Caki2 (cell line): ENCODE results near the gene OR3A2. TPM values are rescaled to one million over a fixed set of nuclear protein-coding genes. Genes with fewer than 3 reads are reported as not detected.
"Not testable (repeated sequence)": the region's sequence is repeated elsewhere in the genome, so short reads cannot be mapped to it uniquely, and the experiment has no call there.

Source experiments
- DNase-seq: peaks from one replicate; pipeline ENCODE4 v3.0.0-alpha.2; 2015; ENCODE audit warnings: low read depth
- in situ Hi-C: cut with HindIII; loops from 2 replicates; pipeline ENCODE4 v1.10.0; 2016; ENCODE audit warnings: low sequenced_read_pairs, low pct_unique_long_range_greater_than_20kb, mixed read lengths
- total RNA-seq: library from RNA; depleted of rRNA; stranded (reverse); fragments of >200 nt; shearing (Covaris generic); gene quantifications from 2 replicates; pipeline ENCODE4 v1.2.3, GENCODE V29; 2014; ENCODE audit warnings: low replicate concordance

OR3A2 gene
- total RNA-seq, 1 experiment from 2014 or later = not detected

GRCh38 chr17:3316836-3317235 is 69.3 kb downstream of the OR3A2 start:
- no peak for DNase-seq
- in situ Hi-C loops = no loop called here

- no peak for DNase-seq
- in situ Hi-C loops = no loop called here
Measured at GRCh38 chr17:3308603-3309002, 77.5 kb downstream of the OR3A2 start.

GRCh38 chr17:3298260-3298659 is 87.8 kb downstream of the OR3A2 start, which contains the start of gene OR3A1:
TSS of gene OR3A1 (minus strand) at chr17:3298360. CDS start at chr17:3292582, 5,778 bp downstream.
- no peak for DNase-seq
- in situ Hi-C loops = no loop called here

GRCh38 chr17:3295632-3296031 is 90.5 kb downstream of the OR3A2 start:
- in situ Hi-C loops = no loop called here

GRCh38 chr17:3293548-3293947 is 92.6 kb downstream of the OR3A2 start:
- in situ Hi-C loops, DNase-seq: not testable (repeated sequence)

More at GRCh38 chr17:3295632-3296031, 90.5 kb downstream of the OR3A2 start:
- DNase-seq = no peak

- in situ Hi-C loops = no loop called here
- DNase-seq = no peak
Measured at GRCh38 chr17:3282901-3283300, 103.2 kb downstream of the OR3A2 start.

- in situ Hi-C loops = no loop called here
- no peak for DNase-seq
Measured at GRCh38 chr17:3276126-3276525, 110.0 kb downstream of the OR3A2 start.

GRCh38 chr17:3271072-3271848 is 114.8 kb downstream of the OR3A2 start:
- in situ Hi-C loops = no loop called here
- no peak for DNase-seq

GRCh38 chr17:3260600-3260999 is 125.5 kb downstream of the OR3A2 start:
- in situ Hi-C loops = no loop called here
- no peak for DNase-seq

- no peak for DNase-seq
- in situ Hi-C loops = no loop called here
Measured at GRCh38 chr17:3260163-3260562, 125.9 kb downstream of the OR3A2 start.

- no peak for DNase-seq
Measured at GRCh38 chr17:3256575-3256974, 129.5 kb downstream of the OR3A2 start.

GRCh38 chr17:3249013-3249412 is 137.1 kb downstream of the OR3A2 start:
- DNase-seq, in situ Hi-C loops: not testable (repeated sequence)

More at GRCh38 chr17:3256575-3256974, 129.5 kb downstream of the OR3A2 start:
- in situ Hi-C loops = no loop called here

- DNase-seq, in situ Hi-C loops: not testable (repeated sequence)
Measured at GRCh38 chr17:3244841-3245240, 141.3 kb downstream of the OR3A2 start.

GRCh38 chr17:3241044-3241443 is 145.1 kb downstream of the OR3A2 start:
- in situ Hi-C loops, DNase-seq: not testable (repeated sequence)

- DNase-seq, in situ Hi-C loops: not testable (repeated sequence)
Measured at GRCh38 chr17:3238685-3239084, 147.4 kb downstream of the OR3A2 start.

- in situ Hi-C loops, DNase-seq: not testable (repeated sequence)
Measured at GRCh38 chr17:3232300-3232699, 153.8 kb downstream of the OR3A2 start.
